ENCODE measurements around the gene ZMIZ1. TPM values are rescaled to one million over a fixed set of nuclear protein-coding genes. Genes with fewer than 3 reads are reported as not detected.

The ZMIZ1 gene
- total RNA-seq, 4 donors from 2014 or later, result 58.1 to 87.4 (median 74.2) TPM

DNA sequence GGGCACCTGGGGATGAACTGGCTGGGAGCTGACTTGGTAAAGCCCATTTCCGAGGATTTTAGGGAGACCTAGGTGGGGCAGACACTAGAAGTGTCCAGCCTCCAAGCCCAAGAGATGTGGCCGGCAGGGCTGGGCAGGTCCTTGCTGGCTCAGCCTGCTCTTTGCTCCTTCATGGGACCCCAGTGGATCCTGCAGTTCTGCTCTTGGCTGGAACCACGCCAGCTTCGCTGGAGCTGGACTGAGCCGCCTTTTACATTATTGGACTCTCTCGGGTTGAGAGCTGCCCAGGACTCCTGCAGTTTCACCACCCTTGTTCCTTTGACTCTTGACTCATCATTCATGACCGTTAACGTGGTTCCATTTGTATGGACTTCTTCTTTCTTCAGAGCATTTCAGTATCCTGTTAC is 284.2 kb downstream of the ZMIZ1 start:
- peak in 1 of 2 donors; percentile 80 for DNase-seq (ENCODE audit: low spot score in 2 of 2)
- intact Hi-C loops (cut with DNase I; ENCODE audit: low total_unique reads), result no loop called here
- no peak for TF ChIP-seq POLR2A (IDR thresholded peaks at IDR 0.05)
- TF ChIP-seq, protein P1, sequence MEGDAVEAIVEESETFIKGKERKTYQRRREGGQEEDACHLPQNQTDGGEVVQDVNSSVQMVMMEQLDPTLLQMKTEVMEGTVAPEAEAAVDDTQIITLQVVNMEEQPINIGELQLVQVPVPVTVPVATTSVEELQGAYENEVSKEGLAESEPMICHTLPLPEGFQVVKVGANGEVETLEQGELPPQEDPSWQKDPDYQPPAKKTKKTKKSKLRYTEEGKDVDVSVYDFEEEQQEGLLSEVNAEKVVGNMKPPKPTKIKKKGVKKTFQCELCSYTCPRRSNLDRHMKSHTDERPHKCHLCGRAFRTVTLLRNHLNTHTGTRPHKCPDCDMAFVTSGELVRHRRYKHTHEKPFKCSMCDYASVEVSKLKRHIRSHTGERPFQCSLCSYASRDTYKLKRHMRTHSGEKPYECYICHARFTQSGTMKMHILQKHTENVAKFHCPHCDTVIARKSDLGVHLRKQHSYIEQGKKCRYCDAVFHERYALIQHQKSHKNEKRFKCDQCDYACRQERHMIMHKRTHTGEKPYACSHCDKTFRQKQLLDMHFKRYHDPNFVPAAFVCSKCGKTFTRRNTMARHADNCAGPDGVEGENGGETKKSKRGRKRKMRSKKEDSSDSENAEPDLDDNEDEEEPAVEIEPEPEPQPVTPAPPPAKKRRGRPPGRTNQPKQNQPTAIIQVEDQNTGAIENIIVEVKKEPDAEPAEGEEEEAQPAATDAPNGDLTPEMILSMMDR (IDR thresholded peaks at IDR 0.05), result no peak
- no peak overlapping the region for H3K4me3 ChIP-seq (ENCODE audit: low read depth, poor library complexity, severe bottlenecking)
- WGBS, 2 donors, result 90 to 93% methylated on average over 8 of the region's 8 CpGs

DNA sequence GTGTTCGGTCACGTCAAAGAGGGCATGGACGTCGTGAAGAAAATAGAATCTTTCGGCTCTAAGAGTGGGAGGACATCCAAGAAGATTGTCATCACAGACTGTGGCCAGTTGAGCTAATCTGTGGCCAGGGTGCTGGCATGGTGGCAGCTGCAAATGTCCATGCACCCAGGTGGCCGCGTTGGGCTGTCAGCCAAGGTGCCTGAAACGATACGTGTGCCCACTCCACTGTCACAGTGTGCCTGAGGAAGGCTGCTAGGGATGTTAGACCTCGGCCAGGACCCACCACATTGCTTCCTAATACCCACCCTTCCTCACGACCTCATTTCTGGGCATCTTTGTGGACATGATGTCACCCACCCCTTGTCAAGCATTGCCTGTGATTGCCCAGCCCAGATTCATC is 285.0 kb downstream of the ZMIZ1 start:
- no peak overlapping the region for H3K4me3 ChIP-seq (ENCODE audit: low read depth, poor library complexity, severe bottlenecking)
- peak in 1 of 2 donors; percentile 70 for DNase-seq (ENCODE audit: low spot score in 2 of 2)
- 91 to 92% methylated on average over 11 of the region's 11 CpGs for WGBS, 2 donors
- TF ChIP-seq, protein P1 (IDR thresholded peaks at IDR 0.05), result no peak
- TF ChIP-seq POLR2A (IDR thresholded peaks at IDR 0.05), result no peak
- intact Hi-C loops (cut with DNase I; ENCODE audit: low total_unique reads), result no loop called here

DNA sequence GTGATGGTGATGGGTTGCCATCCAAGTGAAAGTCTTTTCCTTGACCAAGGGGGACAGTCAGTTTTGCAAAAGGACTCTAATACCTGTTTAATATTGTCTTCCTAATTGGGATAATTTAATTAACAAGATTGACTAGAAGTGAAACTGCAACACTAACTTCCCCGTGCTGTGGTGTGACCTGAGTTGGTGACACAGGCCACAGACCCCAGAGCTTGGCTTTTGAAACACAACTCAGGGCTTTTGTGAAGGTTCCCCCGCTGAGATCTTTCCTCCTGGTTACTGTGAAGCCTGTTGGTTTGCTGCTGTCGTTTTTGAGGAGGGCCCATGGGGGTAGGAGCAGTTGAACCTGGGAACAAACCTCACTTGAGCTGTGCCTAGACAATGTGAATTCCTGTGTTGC is 285.4 kb downstream of the ZMIZ1 start:
- 39 to 62% methylated on average over 3 of the region's 3 CpGs for WGBS, 2 donors
- H3K4me3 ChIP-seq (ENCODE audit: low read depth, poor library complexity, severe bottlenecking), result no peak overlapping the region
- intact Hi-C loops (cut with DNase I; ENCODE audit: low total_unique reads), result no loop called here
- TF ChIP-seq, protein P1 (IDR thresholded peaks at IDR 0.05), result no peak
- no peak for TF ChIP-seq POLR2A (IDR thresholded peaks at IDR 0.05)
- no peak for DNase-seq (ENCODE audit: low spot score in 2 of 2)

DNA sequence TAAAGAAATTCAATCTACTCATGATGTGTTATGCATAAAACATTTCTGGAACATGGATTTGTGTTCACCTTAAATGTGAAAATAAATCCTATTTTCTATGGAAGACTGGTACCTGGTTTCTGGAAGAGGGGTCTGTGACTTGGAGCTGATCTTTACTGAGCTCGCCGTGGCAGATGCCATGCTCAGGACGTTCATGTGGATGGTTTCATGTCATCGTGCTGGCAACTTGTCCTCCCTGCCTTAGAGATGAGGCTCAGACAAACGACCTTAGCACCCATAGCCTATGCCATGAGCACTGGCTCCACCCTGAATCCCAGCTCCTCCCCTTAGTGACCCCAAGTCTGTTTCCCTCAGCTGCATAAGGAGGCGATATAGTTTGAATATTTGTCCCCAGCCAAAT is 285.8 kb downstream of the ZMIZ1 start:
- no peak overlapping the region for H3K4me3 ChIP-seq (ENCODE audit: low read depth, poor library complexity, severe bottlenecking)
- DNase-seq (ENCODE audit: low spot score in 2 of 2), result no peak
- 89 to 92% methylated on average over 6 of the region's 6 CpGs for WGBS, 2 donors
- no peak for TF ChIP-seq POLR2A (IDR thresholded peaks at IDR 0.05)
- TF ChIP-seq, protein P1 (IDR thresholded peaks at IDR 0.05), result no peak
- intact Hi-C loops (cut with DNase I; ENCODE audit: low total_unique reads), result no loop called here

DNA sequence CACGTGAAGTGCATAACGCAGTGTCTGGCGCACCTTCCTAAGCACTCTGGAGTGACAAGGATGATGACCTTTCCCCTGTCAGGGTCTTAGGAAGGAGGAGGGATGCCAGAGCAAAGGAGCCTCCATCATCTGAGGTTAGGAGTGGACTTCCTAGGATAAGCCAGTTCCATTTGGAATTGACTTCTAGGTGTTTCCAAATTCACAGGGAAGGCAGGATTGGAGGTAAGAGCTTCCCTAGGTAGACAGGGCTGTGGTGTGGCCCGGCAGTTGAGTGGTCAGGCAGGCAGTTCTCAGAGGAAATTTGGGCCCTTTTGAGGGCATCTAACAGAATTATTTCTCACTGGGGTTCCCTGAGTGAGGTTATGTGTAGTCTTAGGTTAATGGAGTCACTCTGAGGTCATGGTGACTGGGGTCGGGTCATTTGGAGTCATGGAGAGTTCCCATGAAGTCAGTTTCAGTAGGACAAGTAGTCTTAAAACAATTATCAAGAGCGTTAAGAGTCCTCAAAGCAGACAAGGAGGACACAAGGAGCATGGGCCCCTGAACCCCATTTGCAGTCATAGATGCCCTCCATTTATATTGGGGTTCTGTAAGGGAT is 286.8 kb downstream of the ZMIZ1 start:
- TF ChIP-seq, protein P1 (IDR thresholded peaks at IDR 0.05), result no peak
- no peak for TF ChIP-seq POLR2A (IDR thresholded peaks at IDR 0.05)
- intact Hi-C loops (cut with DNase I; ENCODE audit: low total_unique reads), result no loop called here
- peak in 1 of 2 donors; percentile 21 for DNase-seq (ENCODE audit: low spot score in 2 of 2)
- WGBS, 2 donors, result 81 to 89% methylated on average over 6 of the region's 6 CpGs
- H3K4me3 ChIP-seq (ENCODE audit: low read depth, poor library complexity, severe bottlenecking), result no peak overlapping the region

DNA sequence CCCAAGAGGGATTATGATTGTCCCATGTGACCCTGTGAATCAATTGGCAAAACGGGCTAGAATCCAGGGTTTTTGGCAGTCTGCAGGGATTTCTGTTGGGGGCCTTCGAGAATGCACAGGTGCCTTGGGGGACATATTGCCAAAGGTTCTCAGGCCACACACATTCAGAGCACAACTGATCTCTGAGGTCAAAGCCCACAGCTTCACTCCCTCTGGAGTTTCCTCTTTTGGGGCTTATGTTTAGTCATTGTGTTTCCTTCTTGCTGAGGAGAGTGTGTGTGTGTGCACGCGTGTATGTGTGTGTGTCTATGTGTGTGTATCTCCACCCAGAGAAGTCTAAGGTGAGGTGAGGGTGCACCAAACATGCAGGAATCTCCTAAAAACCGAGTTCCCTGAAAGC is 287.3 kb downstream of the ZMIZ1 start:
- 90 to 92% methylated on average over 5 of the region's 5 CpGs for WGBS, 2 donors
- intact Hi-C loops (cut with DNase I; ENCODE audit: low total_unique reads), result no loop called here
- DNase-seq (ENCODE audit: low spot score in 2 of 2), result peak in 1 of 2 donors; percentile 40
- H3K4me3 ChIP-seq (ENCODE audit: low read depth, poor library complexity, severe bottlenecking), result no peak overlapping the region
- TF ChIP-seq, protein P1 (IDR thresholded peaks at IDR 0.05), result no peak
- TF ChIP-seq POLR2A (IDR thresholded peaks at IDR 0.05), result no peak

Data from lower leg skin (tissue), 4 donors.